GM18508 (cell line): Measurements from ENCODE around the gene UPK3A.
"Not testable (repeated sequence)": the region's sequence is repeated elsewhere in the genome, so short reads cannot be mapped to it uniquely, and the experiment has no call there.

Experiments used
- ATAC-seq: cut with Tn5 transposase; IDR thresholded peaks from one replicate; pipeline ENCODE4 v1.9.1; 2021; ENCODE audit warnings: moderate number of reproducible peaks; ENCODE audit not compliant: insufficient read depth, unreplicated experiment

UPK3A gene

DNA sequence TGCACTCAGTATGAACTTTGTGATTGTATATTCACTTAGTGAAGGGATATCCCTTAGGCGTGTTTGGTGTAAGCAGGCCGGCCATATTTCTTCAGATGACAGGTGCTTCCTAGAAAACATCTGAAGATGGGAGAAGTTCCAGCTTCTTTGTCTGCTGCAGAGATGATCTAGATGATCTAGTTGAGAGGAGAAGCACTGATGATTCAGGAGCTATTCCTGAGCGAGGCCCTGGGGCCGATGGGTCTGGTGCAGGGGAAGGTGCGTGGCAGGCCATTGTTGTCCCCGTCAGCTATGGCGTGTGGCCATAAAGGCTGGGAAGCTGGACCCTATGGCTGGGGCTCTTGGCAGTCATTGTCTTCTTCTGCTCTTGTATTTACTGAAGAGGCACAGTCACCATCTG, 38.9 kb downstream of the UPK3A start:
- no peak for ATAC-seq

DNA sequence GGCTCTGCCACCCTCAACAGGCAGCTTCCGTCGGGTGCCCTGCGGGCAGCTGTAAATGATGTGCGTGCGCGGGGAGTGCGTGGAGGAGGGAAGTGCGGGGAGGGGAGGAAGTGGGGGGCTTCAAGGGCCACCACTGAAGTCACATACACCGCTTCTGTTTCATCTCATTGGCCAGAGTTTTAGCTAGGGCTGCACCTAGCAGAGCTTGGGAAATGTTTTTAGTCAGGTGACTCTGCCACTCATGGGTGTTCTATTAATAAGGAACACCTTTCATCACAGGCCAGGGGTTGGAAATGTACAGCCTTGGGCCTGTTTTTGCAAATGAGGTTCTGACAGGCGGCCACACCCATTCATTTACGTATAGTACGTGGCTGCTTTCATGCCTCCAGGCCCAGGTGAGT, 39.6 kb downstream of the UPK3A start:
- no peak for ATAC-seq

DNA sequence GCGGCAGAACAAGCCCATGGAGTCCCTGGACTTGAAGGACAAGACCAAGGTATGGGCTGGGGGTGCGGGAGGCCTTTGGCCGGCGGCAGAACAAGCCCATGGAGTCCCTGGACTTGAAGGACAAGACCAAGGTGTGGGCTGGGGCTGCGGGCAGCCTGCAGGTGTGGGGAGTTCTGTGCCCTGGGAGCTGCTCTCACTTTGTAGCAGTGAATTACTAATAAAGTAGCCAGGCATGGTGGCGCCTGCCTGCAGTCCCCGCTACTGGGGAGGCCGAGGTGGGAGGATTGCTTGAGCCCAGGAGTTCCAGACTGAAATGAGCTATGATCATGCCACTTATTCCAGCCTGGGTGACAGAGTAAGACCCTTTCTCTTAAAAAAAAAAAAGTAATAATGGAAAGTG, 43.5 kb downstream of the UPK3A start:
- not testable (repeated sequence) for ATAC-seq

- no peak for ATAC-seq
Observed at GRCh38 chr22:45328822-45329529, 44.2 kb downstream of the UPK3A start.

GRCh38 chr22:45329530-45329936, 44.8 kb downstream of the UPK3A start:
- no peak for ATAC-seq

- ATAC-seq: no peak
Observed at GRCh38 chr22:45330548-45330947, 45.8 kb downstream of the UPK3A start.

DNA sequence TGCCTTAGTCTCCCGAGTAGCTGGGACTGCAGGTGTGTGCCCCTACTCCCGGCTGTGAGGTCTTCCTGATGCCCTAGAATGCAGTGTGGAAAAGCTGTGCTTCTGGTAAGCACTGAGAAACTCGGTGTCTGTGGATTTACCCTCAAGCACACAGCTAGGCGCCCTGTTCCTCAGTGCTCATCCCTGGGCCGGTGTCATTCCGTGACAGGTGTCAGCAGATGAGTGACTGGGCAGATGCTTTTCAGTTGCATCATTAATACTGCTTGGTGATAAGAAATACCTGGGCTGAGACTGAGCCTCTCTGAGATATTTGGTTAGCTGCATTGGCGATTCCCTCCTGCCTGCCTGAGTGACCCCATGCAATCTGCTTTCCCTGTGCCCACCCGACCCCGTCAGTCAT, 46.7 kb downstream of the UPK3A start:
- ATAC-seq: no peak

GRCh38 chr22:45332001-45332400, 47.3 kb downstream of the UPK3A start:
- ATAC-seq: no peak

GRCh38 chr22:45334068-45334467, 49.3 kb downstream of the UPK3A start:
- no peak for ATAC-seq

- ATAC-seq: no peak
Observed at GRCh38 chr22:45334528-45334927, 49.8 kb downstream of the UPK3A start.

DNA sequence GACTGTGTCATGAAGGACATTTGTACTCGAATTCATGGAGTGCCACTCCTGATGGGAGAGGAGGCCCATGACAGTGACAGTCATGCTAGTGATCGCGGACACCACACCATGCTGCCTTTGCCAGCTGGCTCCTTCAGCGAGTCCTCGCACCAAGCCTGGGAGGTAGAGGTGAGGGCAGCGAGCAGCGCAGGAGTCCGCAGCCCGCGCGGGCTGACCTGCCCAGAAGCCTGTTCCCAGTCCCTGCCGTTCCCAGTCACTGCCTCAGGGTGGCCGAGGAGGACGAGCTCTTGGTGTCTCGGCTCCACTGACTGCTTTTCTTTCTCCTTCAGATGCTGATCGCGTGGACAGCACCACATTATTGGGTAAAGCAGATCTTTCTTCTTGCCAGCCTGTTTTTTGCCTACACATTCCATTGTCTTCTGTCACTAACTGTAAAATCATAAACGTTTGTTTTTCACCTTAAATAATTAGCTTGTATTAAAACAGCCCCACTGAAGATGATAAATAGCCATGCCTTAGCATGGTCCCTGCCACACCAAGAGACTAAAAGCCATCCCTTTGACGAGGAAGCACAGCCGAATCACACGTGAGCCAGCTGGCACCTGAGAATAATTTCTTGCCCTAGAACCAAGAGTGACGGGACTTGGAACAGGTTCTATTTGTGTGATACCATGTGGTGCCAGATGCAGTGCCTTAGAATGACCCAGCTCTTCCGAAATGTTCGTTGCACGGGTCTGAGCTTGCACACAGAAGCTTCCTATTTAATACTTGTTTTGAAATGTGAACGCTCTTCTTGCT, 50.5 kb downstream of the UPK3A start:
- no peak for ATAC-seq

DNA sequence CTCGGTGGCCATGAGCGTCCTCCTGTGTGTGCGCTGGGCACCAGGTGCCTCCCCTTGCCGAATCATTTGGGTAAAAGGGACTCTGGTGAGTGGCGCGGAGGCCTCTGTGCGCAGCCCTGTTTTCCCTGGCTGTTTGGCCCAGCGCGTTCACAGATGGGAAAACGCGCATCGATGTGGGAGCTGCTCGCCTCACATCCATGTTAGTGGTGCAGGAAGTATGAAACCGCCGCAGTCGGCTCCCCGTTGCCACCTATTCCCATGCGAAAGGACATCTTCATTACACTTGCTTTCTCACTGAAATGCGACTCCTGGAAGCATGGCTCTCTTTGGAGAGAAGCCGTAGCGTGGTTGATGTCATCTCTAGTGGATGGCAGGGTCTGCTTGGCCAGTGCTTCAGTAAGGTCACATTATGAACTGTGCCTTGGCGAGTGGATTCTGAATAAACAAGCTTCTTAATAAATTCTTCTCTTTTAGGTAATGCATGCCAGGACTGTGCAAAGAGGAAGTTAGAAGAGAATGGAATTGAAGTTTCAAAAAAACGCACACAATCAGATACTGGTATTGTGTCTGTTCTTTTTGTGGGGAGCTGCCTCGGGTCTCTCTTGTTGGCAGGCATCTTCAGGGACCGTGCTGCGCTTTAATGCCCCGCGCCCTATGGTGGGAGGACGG, 51.2 kb downstream of the UPK3A start:
- ATAC-seq: no peak

GRCh38 chr22:45336971-45337431, 52.3 kb downstream of the UPK3A start:
- ATAC-seq: no peak

- ATAC-seq: no peak
Observed at GRCh38 chr22:45337536-45337935, 52.8 kb downstream of the UPK3A start.

GRCh38 chr22:45338795-45339194, 54.0 kb downstream of the UPK3A start:
- no peak for ATAC-seq

DNA sequence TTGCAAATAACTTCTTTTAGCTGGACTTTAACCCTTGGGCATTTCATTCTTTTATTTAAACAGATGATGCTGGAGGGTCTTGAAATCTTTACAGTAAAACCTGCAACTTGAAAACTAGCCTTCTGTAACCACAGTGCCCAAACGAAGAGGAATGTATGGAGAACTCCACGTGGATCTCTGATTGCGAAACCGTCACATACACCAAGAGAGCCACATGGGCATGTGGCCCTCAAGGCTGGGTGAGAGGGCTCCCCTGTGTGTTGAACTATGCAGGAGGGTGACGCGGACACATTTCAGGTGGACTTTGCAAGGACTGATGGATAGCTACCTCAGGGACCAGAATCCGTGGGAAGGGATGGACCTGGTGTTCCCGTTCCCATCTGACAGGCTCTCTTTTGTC, 55.6 kb downstream of the UPK3A start:
- no peak for ATAC-seq

- ATAC-seq: no peak
Observed at GRCh38 chr22:45341498-45341897, 56.7 kb downstream of the UPK3A start.

- no peak for ATAC-seq
Observed at GRCh38 chr22:45343143-45343542, 58.4 kb downstream of the UPK3A start.

GRCh38 chr22:45344334-45344733, 59.6 kb downstream of the UPK3A start:
- ATAC-seq: no peak
